CD8-positive, alpha-beta memory T cell (primary cell): ENCODE results near the gene EPS8. TPM values are rescaled to one million over a fixed set of nuclear protein-coding genes. Genes with fewer than 3 reads are reported as not detected.

Experiments
- polyA plus RNA-seq: library from polyadenylated mRNA; unstranded; fragments of 300-500 nt; fragmentation: Illumina TruSeq; gene quantifications from one replicate; pipeline ENCODE4 v1.2.3, GENCODE V29; 2021
- total RNA-seq, 2 experiments: library from RNA; stranded (reverse); gene quantifications; one replicate each; pipeline ENCODE4 v1.2.3, GENCODE V29; 2021

Gene EPS8
- total and polyA plus RNA-seq, 3 experiments from 2014 or later: 0.92 to 2.3 (median 1.1) TPM

Other genes starting within 250 kb of the EPS8 start
- gene STRAP, start 93.0 kb upstream of the EPS8 start, total RNA-seq: 100 to 1,000 TPM; 179 to 185 TPM
- gene STRAP, start 93.0 kb upstream of the EPS8 start, polyA plus RNA-seq: 112 TPM
- gene DERA, start 121.9 kb upstream of the EPS8 start, total RNA-seq: 10 to 100 TPM; 25.2 to 26.6 TPM
- gene DERA, start 121.9 kb upstream of the EPS8 start, polyA plus RNA-seq: 25.8 TPM